ENCODE measurements around the gene MALT1. TPM values are rescaled to one million over a fixed set of nuclear protein-coding genes. Genes with fewer than 3 reads are reported as not detected.

Gene MALT1
- total and polyA plus RNA-seq, 9 donors = 9.0 to 24.7 (median 17.0) TPM

GRCh38 chr18:58669731-58670378 is 1.4 kb upstream of the MALT1 start:
- intact Hi-C loops (cut with DNase I) = no loop called here
- DNase-seq = no peak
- Histone ChIP-seq H3K4me1 (ENCODE audit: insufficient read depth) (peaks cover under 1% of the 10 kb centered on the region), H3K27me3 (no peaks in the 10 kb centered on the region), H3K36me3 (no peaks in the 10 kb centered on the region), H3K4me3 (no peak overlapping the region), H3K9me3 (no peaks in the 10 kb centered on the region), H3K27ac (no peak overlapping the region)
- WGBS, 3 donors = 81 to 84% (median 83%) methylated on average over 11 of the region's 11 CpGs
- TF ChIP-seq EP300 (IDR thresholded peaks at IDR 0.05) = no peak
- TF ChIP-seq, protein P1, sequence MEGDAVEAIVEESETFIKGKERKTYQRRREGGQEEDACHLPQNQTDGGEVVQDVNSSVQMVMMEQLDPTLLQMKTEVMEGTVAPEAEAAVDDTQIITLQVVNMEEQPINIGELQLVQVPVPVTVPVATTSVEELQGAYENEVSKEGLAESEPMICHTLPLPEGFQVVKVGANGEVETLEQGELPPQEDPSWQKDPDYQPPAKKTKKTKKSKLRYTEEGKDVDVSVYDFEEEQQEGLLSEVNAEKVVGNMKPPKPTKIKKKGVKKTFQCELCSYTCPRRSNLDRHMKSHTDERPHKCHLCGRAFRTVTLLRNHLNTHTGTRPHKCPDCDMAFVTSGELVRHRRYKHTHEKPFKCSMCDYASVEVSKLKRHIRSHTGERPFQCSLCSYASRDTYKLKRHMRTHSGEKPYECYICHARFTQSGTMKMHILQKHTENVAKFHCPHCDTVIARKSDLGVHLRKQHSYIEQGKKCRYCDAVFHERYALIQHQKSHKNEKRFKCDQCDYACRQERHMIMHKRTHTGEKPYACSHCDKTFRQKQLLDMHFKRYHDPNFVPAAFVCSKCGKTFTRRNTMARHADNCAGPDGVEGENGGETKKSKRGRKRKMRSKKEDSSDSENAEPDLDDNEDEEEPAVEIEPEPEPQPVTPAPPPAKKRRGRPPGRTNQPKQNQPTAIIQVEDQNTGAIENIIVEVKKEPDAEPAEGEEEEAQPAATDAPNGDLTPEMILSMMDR (IDR thresholded peaks at IDR 0.05) = no peak
- no peak for TF ChIP-seq POLR2A (IDR thresholded peaks at IDR 0.05)

- Histone ChIP-seq H3K36me3 (no peaks in the 10 kb centered on the region), H3K4me1 (ENCODE audit: insufficient read depth) (peaks cover 3% of the 10 kb centered on the region), H3K27me3 (no peaks in the 10 kb centered on the region), H3K4me3 (peak overlapping the region; percentile 92), H3K9me3 (no peaks in the 10 kb centered on the region), H3K27ac (peak overlapping the region in 1 of 2 donors; percentile 93)
- 23 to 40% (median 32%) methylated on average over 22 to 27 of the region's 27 CpGs for WGBS, 3 donors
- DNase-seq = no peak
- TF ChIP-seq, protein P1 (IDR thresholded peaks at IDR 0.05) = no peak
- no peak for TF ChIP-seq EP300 (IDR thresholded peaks at IDR 0.05)
- no peak for TF ChIP-seq POLR2A (IDR thresholded peaks at IDR 0.05)
- intact Hi-C loops (cut with DNase I) = no loop called here
Observed at GRCh38 chr18:58670404-58671110, 708 bp upstream of the MALT1 start.

DNA sequence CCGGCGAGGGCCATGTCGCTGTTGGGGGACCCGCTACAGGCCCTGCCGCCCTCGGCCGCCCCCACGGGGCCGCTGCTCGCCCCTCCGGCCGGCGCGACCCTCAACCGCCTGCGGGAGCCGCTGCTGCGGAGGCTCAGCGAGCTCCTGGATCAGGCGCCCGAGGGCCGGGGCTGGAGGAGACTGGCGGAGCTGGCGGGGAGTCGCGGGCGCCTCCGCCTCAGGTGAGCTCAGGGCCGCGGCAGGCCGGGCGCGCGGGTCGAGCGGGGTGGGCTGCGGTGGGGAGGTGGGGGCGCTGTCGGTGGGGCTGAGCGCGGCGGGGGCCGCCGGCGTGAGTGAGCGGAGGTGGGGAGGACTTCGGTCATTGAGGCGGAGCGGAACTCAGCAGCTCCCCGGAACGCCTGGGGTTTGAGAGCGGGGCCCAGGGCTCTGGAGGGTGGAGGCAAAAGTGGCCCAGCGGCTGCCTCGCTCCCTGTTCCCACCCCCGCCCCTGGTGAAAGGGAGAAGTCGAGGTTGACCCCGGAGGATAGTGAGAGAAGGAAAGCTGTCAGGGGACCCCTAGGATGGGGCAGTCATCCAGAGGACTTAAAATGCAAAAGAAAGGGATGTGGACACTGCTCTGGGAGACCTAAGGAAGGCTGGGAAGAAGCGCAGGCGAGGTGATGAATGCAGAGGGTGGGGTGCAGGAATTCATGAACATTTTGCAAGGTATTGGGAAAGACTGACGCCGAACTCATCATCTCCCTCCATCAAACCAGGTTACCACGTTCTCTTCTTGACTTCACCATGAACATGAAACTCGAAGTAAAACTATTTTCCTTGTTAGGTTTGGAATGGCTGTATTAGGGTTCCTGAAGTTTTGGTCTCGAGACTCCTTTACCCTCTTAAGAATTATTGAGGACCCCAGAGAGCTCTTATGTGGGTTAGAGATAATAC is 633 bp downstream of the MALT1 start:
- Histone ChIP-seq H3K9me3 (no peaks in the 10 kb centered on the region), H3K27me3 (no peaks in the 10 kb centered on the region), H3K27ac (peak overlapping the region; percentile 80 to 93), H3K36me3 (no peaks in the 10 kb centered on the region), H3K4me1 (ENCODE audit: insufficient read depth) (peaks cover 3% of the 10 kb centered on the region), H3K4me3 (peak overlapping the region; percentile 92)
- DNase-seq = peak in 1 of 5 donors; percentile 66
- no peak for TF ChIP-seq EP300 (IDR thresholded peaks at IDR 0.05)
- TF ChIP-seq, protein P1 (IDR thresholded peaks at IDR 0.05) = peak in 2 of 3 donors; percentile 13 to 37
- WGBS, 3 donors = 1 to 2% (median 2%) methylated on average over 30 to 64 of the region's 64 CpGs
- intact Hi-C loops (cut with DNase I) = no loop called here

- no peak overlapping the region for H3K27ac ChIP-seq
- peaks cover 3% of the 10 kb centered on the region for H3K4me1 ChIP-seq (ENCODE audit: insufficient read depth)
- H3K4me3 ChIP-seq = no peak overlapping the region
- H3K9me3 ChIP-seq = no peaks in the 10 kb centered on the region
- no peak for DNase-seq
- TF ChIP-seq EP300 (IDR thresholded peaks at IDR 0.05) (no peak), POLR2A (IDR thresholded peaks at IDR 0.05) (no peak)
- TF ChIP-seq, protein P1 (IDR thresholded peaks at IDR 0.05) = no peak
- 77 to 84% (median 79%) methylated on average over 5 of the region's 5 CpGs for WGBS, 3 donors
- intact Hi-C loops (cut with DNase I) = no loop called here
- no peaks in the 10 kb centered on the region for H3K27me3 ChIP-seq
- H3K36me3 ChIP-seq = no peaks in the 10 kb centered on the region
Observed at GRCh38 chr18:58674159-58674558, 2.9 kb downstream of the MALT1 start.
